ENCODE results near the gene ZNF566.

- TF ChIP-seq EZH2 (IDR thresholded peaks at IDR 0.05; ENCODE audit: borderline replicate concordance, insufficient read depth, low read depth, low read length, poor library complexity, severe bottlenecking) (no peak), CTCF (IDR thresholded peaks at IDR 0.05) (no peak)
Observed at GRCh38 chr19:36488846-36489117, 579 bp downstream of the ZNF566 start.
